ENCODE results near the gene KCNJ11.
"Not testable (repeated sequence)": the region's sequence is repeated elsewhere in the genome, so short reads cannot be mapped to it uniquely, and the experiment has no call there.

KCNJ11 gene

DNA sequence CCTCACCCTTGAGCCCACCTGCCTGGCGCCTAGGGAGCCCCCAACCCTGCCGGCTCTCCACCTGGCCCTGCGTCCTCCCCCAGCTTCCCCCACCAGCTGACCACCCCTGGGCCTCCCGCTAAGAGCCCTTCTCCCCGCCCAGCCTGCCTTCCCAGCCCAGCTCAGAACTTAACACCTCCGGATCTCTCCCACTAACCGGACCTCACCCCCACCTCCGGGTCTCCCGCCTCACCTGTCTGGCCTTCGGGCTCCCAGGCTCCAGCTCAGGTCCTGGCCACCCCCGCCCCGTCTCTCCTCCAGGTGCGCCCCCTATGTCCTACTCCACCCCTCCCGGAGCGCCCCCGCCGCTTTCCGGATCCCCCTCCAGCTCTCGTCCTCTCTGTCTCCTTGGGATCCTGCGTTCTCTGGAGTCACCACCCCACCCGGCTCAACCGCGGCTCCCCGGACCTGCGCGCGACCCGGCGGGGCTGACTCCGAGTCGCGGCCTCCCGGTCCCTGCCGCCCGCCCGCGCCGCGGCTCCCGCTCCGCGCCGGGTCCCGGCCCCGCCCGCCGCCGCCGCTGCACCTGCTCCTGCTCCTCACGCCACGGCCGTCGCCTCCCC is at the start of gene KCNJ11:
Gene KCNJ11 (minus strand): TSS at position 51 of the 602 bp plus-strand sequence. CDS start 568 bp downstream, outside the sequence.
- no peak for DNase-seq (ENCODE audit: low read depth, low spot score)

- DNase-seq (ENCODE audit: low read depth, low spot score) = no peak
These were observed 48.9 kb upstream of the KCNJ11 start for GRCh38 chr11:17437366-17437765.

DNA sequence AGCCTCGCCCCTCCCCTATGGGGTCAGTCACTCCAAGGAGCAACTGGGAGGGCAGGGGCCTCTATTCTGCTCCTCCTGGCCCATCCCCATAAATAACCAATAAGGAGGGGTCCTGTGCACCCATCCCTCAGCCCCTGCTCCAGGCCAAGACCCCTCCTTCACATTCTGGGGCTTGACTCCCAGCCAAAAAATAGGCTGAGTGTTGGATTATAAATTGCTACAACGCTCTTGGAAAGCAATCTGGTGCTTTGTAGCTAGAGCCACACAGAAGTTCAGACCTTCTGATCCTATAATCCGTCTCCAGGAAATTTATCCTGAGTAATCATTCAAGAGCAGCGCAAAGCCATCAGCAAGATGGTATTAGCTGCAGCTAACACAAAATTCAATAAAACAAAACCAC is 45.6 kb upstream of the KCNJ11 start:
- no peak for DNase-seq (ENCODE audit: low read depth, low spot score)

- DNase-seq (ENCODE audit: low read depth, low spot score) = no peak
These were observed 43.5 kb upstream of the KCNJ11 start for GRCh38 chr11:17432002-17432401.

DNA sequence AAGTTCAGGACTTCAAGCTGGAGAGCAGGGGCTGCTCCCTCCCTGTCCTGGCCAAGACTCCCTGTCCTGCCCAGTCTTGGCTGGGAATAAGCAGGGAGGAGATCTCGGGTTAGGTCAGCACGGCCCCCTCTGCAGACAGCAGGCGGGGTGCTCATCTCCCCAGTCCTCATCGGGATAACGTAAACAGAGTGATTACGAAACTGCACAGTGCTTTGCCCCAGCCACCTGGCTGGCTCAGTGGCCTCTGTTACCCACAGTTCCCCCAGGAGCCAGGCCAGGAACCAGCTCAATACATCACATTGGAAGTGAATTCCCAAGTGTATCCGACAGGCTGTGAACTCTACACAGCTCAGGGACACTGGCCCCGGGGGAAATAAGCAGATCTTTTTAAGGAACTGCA is 42.7 kb upstream of the KCNJ11 start:
- no peak for DNase-seq (ENCODE audit: low read depth, low spot score)

GRCh38 chr11:17430616-17431015 is 42.2 kb upstream of the KCNJ11 start:
- no peak for DNase-seq (ENCODE audit: low read depth, low spot score)

GRCh38 chr11:17428925-17429324 is 40.5 kb upstream of the KCNJ11 start:
- DNase-seq (ENCODE audit: low read depth, low spot score) = no peak

GRCh38 chr11:17428261-17428660 is 39.8 kb upstream of the KCNJ11 start:
- no peak for DNase-seq (ENCODE audit: low read depth, low spot score)

DNA sequence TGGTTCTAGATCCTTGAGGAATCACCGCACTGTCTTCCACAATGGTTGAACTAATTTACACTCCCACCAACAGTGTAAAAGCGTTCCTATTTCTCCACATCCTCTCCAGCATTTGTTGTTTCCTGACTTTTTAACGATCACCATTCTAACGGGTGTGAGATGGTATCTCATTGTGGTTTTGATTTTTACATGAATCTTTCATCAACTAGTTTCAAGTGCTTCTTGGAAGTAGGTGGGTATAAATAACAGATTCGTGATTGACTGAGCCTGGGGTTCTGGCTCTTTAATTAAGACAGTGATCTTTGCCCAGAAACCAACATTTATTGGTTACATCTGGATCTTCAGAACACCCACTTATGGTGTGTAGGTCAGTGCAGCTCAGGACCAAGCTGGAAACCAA is 37.8 kb upstream of the KCNJ11 start:
- DNase-seq (ENCODE audit: low read depth, low spot score) = not testable (repeated sequence)

DNA sequence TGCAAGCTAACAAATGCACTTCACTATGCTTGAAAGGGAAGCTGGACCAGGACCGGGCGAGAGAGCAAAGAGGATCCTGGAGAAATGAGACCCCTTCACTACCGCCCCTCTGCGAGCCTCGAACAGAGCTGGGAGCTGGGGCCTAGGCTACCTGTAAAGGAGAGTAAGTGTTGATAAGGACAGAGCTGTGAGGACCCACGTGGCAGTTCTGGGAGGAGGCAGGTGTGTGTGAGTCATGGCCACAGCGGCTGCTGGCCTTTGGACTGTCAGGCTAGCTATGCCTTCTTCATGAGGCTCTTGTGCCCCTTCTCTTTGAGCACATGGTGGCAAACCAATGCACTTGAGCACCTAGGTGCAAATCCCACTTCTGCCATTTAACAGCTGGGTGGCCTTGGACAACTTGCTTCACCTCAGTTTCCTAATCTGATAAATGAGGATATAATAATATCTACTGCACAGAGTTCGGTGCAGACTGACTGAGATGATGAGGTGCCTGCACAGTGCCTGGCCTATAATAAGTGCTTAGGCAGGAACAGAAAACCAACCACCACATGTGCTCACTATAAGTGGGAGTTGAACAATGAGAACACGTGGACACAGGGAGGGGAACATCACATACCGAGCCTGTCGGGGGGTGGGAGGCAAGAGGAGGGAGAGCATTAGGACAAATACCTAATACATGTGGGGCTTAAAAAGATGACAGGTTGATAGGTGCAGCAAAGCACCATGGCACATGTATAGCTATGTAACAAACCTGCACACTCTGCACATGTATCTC is 35.3 kb upstream of the KCNJ11 start:
- DNase-seq (ENCODE audit: low read depth, low spot score) = no peak

- DNase-seq (ENCODE audit: low read depth, low spot score) = no peak
These were observed 33.3 kb upstream of the KCNJ11 start for GRCh38 chr11:17421781-17422180.

- DNase-seq (ENCODE audit: low read depth, low spot score) = no peak
These were observed 30.1 kb upstream of the KCNJ11 start for GRCh38 chr11:17418444-17419081.

DNA sequence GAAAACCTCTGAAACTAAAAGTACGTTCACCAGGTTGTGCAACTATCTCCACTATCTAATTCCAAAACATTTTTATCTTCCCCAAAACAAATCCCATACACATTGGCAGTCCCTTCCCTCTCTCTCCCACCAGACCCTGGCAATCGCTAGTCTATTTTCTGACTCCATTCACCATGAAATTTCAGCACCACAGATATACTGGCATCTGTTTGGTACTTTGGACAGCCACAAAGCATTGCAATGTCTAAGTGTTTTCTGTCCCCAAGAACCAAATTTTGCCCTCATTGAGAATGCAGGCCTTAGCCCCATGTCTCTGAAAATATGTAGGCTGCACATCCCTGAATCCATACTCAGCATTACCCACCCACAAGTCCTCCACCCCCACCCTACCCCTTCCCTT is 28.0 kb upstream of the KCNJ11 start:
- DNase-seq (ENCODE audit: low read depth, low spot score) = no peak

DNA sequence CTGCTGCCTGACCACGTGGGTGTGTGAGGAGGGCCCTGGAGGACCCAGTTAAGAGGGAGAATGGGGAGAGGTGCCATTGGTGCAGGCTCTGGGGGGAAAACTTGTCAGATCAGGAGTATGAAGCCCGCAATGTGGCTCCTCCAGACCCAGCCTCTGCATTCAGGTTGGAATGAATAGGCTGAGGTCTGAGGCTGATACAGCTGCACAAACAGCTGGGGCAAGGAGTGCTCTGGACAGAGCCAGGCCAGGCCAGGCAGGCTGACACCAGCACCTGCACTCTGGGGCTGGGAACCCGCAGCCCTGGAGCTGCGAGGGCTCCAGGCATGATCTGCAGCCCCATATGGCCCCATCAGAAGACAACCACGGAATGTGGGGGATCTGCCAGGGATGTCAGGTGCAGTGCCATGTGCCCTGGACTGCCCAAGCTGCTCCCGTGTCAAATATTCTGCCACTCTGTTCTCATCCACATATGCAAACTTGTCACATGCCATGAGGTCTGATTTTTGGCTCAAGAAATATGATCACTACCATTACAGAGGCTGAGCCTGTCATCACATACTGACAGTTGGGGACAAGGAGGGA is 27.2 kb upstream of the KCNJ11 start:
- DNase-seq (ENCODE audit: low read depth, low spot score) = no peak

DNA sequence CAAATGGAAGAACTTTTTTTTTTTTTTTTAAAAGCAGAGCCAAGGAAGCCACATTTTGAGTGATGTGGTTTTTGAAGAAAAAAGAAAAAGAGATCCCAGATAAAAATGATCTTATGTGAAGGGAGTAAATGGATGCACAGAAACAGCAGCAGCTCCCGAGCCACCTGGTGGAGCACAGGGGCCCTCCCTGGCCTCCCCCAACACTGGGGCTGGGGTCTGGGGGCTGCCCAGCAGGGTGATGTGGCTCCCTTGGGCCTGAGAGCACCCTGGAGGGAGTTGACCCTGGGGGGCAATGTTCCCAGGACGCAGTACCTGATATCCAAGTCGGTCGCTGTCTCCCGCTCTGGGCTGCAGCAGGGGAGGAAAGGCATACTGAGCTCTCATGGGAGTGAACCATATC is 26.5 kb upstream of the KCNJ11 start:
- no peak for DNase-seq (ENCODE audit: low read depth, low spot score)

GRCh38 chr11:17414317-17414737 is 25.9 kb upstream of the KCNJ11 start:
- DNase-seq (ENCODE audit: low read depth, low spot score) = no peak

DNA sequence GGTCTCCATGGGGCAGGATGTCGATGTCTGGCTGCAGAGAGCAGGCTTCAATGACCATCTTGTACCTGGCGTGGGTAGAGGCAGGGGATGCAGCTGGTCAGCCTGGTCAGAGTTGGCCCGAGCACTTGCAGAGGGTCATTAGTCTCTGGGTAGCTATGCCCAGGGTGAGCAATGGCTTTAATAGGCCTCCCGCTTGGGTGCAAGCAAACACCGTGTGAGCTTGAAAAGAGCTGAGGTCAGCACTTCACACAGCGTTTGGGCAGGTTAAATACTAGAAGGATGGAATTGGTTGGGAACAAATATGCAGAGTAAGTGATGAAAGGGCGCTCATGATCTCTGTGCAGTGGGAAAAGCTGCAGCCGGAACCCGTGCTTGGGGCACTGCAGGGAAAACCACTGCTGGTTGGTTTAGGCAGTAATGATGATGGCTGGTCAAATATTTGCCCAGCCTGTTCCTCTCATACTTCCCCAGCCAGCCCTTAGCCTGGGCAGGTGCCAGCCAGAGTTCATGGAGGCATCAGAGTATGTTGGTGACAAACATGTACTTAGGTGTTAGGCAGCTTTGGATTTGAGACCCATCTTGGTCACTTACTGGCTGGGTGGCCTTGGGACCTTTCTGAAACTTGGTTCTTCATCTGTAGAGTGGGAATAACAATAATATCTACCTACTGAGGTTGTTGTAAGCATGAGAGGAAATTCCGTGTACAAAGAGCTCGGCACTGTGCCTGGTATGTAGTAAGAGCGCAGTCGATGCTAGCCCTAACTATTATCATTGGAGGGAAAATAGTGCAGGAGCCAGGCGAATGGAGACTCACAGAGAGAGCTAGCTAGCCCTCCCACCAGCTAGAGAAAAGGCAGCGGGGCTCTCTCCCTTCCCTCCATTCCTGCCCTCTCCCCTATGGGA is 25.2 kb upstream of the KCNJ11 start:
- no peak for DNase-seq (ENCODE audit: low read depth, low spot score)

DNA sequence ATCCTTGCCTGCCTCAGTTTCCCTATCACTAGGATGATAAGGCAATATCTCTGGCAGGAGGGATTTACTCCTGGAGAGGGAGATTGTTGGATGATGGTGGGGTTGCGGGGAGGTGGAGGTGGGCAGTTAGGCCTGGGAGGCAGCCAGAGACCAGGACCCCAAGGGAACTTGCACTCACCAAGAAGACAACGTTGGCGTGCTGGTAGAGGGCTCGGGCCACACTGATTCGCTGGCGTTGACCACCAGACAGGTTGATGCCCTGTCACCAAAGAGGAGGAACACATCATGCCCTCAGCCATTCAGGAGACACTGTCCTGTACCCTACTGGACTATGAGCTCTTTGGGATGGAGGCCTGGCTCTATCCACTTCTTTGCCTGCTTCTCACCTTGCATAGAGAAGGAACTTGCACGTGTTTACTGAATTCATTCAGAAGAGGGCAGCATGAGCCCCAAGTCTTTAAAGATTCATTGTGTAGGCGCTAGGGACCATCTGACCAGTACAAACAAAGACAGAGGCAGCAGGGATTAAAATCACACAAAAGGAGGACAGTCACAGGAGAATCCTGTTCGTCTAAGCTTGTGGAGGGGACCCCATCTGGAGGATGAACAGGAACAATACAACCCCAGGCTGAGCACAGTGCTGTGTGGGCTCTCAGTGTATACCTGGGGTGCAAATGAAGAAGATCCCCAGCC is 24.2 kb upstream of the KCNJ11 start:
- no peak for DNase-seq (ENCODE audit: low read depth, low spot score)

DNA sequence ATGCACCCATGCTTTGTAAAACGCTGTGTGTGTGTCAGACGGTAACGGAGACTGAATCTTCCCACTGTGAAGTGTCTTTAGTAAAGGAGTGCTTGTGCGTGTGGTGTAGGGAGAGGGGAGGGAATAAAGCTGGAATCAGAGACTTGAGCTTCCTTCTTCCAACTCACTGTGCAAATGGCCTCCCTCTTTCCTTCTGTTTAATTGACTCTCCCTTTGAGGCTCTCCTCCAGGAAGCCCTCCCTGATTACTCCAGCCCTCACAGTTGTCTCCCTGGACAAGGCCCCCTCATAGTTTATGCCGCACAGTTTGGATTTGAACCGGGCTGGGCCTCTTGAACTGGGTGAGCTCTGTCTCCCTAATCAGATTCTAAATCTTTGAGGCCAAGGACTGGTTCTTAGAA is 23.0 kb upstream of the KCNJ11 start:
- no peak for DNase-seq (ENCODE audit: low read depth, low spot score)

- no peak for DNase-seq (ENCODE audit: low read depth, low spot score)
These were observed 22.3 kb upstream of the KCNJ11 start for GRCh38 chr11:17410606-17411379.

Measured in astrocyte of the hippocampus (primary cell).